Embryonic facial prominence (tissue), 1 donor: ENCODE results near the gene TST.

ENCODE experiments used
- DNase-seq: peaks from one replicate; pipeline ENCODE4 v3.0.0-alpha.2; 2016; ENCODE audit errors: extremely low spot score

Gene TST

GRCh38 chr22:36985211-36985889, 33.9 kb downstream of the TST start:
- no peak for DNase-seq

GRCh38 chr22:36982136-36982535, 37.1 kb downstream of the TST start:
- DNase-seq: no peak

GRCh38 chr22:36981247-36981775, 37.9 kb downstream of the TST start:
- no peak for DNase-seq

- no peak for DNase-seq
Observed at GRCh38 chr22:36979016-36979910, 40.0 kb downstream of the TST start.

GRCh38 chr22:36977947-36978660, 41.1 kb downstream of the TST start:
- DNase-seq: peak; percentile 87

GRCh38 chr22:36977401-36977861, 41.8 kb downstream of the TST start:
- no peak for DNase-seq

GRCh38 chr22:36976606-36977005, 42.6 kb downstream of the TST start:
- no peak for DNase-seq

GRCh38 chr22:36971341-36972125, 47.7 kb downstream of the TST start:
- DNase-seq: no peak

- DNase-seq: no peak
Observed at GRCh38 chr22:36968249-36968964, 50.8 kb downstream of the TST start.

GRCh38 chr22:36966851-36967540, 52.3 kb downstream of the TST start:
- no peak for DNase-seq

- no peak for DNase-seq
Observed at GRCh38 chr22:36965696-36966095, 53.6 kb downstream of the TST start.

- DNase-seq: no peak
Observed at GRCh38 chr22:36964106-36964505, 55.1 kb downstream of the TST start.

- no peak for DNase-seq
Observed at GRCh38 chr22:36963302-36963701, 55.9 kb downstream of the TST start.

- DNase-seq: no peak
Observed at GRCh38 chr22:36961626-36962025, 57.6 kb downstream of the TST start.
